Hepatocyte (in vitro differentiated cells): Measurements from ENCODE around the gene SEC24D. TPM values are rescaled to one million over a fixed set of nuclear protein-coding genes. Genes with fewer than 3 reads are reported as not detected.

Experiments
- DNase-seq: peaks from one replicate; pipeline ENCODE4 v3.0.0-alpha.2; 2016; ENCODE audit warnings: low spot score
- H2AFZ ChIP-seq: fragments of 200-600 bp; sonication (generic); 2 replicates; pipeline ENCODE4 v1.6.0; 2016; ENCODE audit warnings: antibody characterized with exemption, mild to moderate bottlenecking
- H3K27ac ChIP-seq: fragments of 200-600 bp; sonication (generic); 2 replicates; pipeline ENCODE4 v1.5.1; 2016; ENCODE audit warnings: mild to moderate bottlenecking
- H3K27me3 ChIP-seq: fragments of 200-600 bp; sonication (generic); 2 replicates; pipeline ENCODE4 v1.6.1; 2016
- H3K36me3 ChIP-seq: fragments of 200-600 bp; sonication (generic); replicated peaks from 2 replicates; pipeline ENCODE4 v1.5.1; 2016; ENCODE audit warnings: low read depth; ENCODE audit not compliant: insufficient read depth
- H3K4me1 ChIP-seq: fragments of 200-600 bp; sonication (generic); 2 replicates; pipeline ENCODE4 v1.5.1; 2016; ENCODE audit warnings: mild to moderate bottlenecking, moderate library complexity; ENCODE audit not compliant: insufficient read depth
- H3K4me2 ChIP-seq: fragments of 200-600 bp; sonication (generic); 2 replicates; pipeline ENCODE4 v1.6.0; 2016
- H3K4me3 ChIP-seq: fragments of 200-600 bp; sonication (generic); 2 replicates; pipeline ENCODE4 v1.5.1; 2016; ENCODE audit warnings: mild to moderate bottlenecking
- H3K79me2 ChIP-seq: fragments of 200-600 bp; sonication (generic); 2 replicates; pipeline ENCODE4 v1.6.0; 2017; ENCODE audit warnings: mild to moderate bottlenecking
- H3K9me2 ChIP-seq: fragments of 200-600 bp; sonication (generic); replicated peaks from 2 replicates; pipeline ENCODE4 v1.6.0; 2017; ENCODE audit warnings: mild to moderate bottlenecking; ENCODE audit not compliant: insufficient read depth
- H3K9me3 ChIP-seq: fragments of 200-600 bp; sonication (generic); 2 replicates; pipeline ENCODE4 v1.5.1; 2016; ENCODE audit warnings: low read depth, mild to moderate bottlenecking
- H4K20me1 ChIP-seq: fragments of 200-600 bp; sonication (generic); 2 replicates; pipeline ENCODE4 v1.6.0; 2016; ENCODE audit warnings: mild to moderate bottlenecking; ENCODE audit not compliant: insufficient read depth, poor library complexity, severe bottlenecking
- EZH2 ChIP-seq: fragments of 200-600 bp; sonication (generic); IDR thresholded peaks from 2 replicates; pipeline ENCODE4 v1.6.1; 2016; ENCODE audit warnings: antibody characterized with exemption, mild to moderate bottlenecking, borderline replicate concordance
- EZH2phosphoT487 ChIP-seq: fragments of 200-600 bp; sonication (generic); IDR thresholded peaks from one replicate; pipeline ENCODE4 v1.6.1; 2018; ENCODE audit warnings: antibody characterized with exemption, mild to moderate bottlenecking, low read depth, moderate library complexity; ENCODE audit not compliant: unreplicated experiment, severe bottlenecking
- WGBS: methylation state at CpG from one replicate; pipeline ENCODE4 v1.1.6; 2016; ENCODE audit warnings: low lambda C conversion rate; ENCODE audit errors: missing lambda C conversion rate; 5-methylcytosine and 5-hydroxymethylcytosine counted together
- polyA plus RNA-seq: library from polyadenylated mRNA; unstranded; fragments of >200 nt; fragmentation: Nextera tagmentation; extraction: Ambion mirVana; gene quantifications from 2 replicates; pipeline ENCODE4 v1.2.1, GENCODE V29; 2016
- total RNA-seq: library from RNA; depleted of rRNA; stranded (reverse); fragments of >200 nt; gene quantifications from 2 replicates; pipeline ENCODE4 v1.2.3, GENCODE V29; 2014
- TF ChIP-seq, protein P1 (sequence below): fragments of 200-600 bp; sonication (generic); IDR thresholded peaks from 2 replicates; pipeline ENCODE4 v1.5.1; 2016; ENCODE audit warnings: antibody characterized with exemption, mild to moderate bottlenecking; ENCODE audit not compliant: poor library complexity

Gene SEC24D
- total and polyA plus RNA-seq, 2 experiments from 2014 or later: 81.9 to 97.4 TPM

DNA sequence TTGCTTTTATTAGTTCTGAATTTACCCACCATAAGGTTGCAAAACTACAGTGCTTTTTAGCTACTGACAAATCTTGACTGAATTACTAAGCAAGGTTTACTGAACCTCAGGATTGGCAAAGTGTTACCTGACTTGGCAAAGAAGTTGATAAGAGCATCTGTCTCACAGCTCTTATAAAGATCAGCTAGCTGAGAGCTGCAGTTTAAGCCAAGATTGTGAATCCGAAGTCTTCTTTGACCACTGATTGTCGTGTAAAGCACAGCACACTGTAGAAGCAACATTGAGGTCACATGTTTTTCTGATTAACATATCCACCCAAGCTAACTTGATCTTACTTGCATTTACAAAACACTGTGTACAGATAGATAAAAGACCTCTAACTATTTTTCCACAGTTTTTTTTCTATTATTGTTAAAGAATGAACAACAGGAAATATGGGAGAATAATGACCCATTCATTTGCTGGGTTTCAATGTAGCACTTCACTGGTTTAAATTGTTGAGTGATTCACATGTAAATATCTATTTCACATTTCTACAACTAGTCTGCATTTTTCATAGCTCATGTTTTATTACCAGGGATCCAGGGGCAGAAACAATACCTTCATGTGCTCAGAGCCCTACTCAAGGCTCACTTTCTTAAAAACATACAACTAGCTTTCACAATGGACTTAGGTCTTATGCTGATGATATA lies 96.8 kb downstream of the SEC24D start:
- TF ChIP-seq, protein P1, sequence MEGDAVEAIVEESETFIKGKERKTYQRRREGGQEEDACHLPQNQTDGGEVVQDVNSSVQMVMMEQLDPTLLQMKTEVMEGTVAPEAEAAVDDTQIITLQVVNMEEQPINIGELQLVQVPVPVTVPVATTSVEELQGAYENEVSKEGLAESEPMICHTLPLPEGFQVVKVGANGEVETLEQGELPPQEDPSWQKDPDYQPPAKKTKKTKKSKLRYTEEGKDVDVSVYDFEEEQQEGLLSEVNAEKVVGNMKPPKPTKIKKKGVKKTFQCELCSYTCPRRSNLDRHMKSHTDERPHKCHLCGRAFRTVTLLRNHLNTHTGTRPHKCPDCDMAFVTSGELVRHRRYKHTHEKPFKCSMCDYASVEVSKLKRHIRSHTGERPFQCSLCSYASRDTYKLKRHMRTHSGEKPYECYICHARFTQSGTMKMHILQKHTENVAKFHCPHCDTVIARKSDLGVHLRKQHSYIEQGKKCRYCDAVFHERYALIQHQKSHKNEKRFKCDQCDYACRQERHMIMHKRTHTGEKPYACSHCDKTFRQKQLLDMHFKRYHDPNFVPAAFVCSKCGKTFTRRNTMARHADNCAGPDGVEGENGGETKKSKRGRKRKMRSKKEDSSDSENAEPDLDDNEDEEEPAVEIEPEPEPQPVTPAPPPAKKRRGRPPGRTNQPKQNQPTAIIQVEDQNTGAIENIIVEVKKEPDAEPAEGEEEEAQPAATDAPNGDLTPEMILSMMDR: no peak
- TF ChIP-seq EZH2phosphoT487 (no peak), EZH2 (no peak)
- no peak for DNase-seq
- Histone ChIP-seq H3K9me2 (no peaks in the 10 kb centered on the region), H3K79me2 (no peaks in the 10 kb centered on the region), H3K27ac (no peak overlapping the region), H2AFZ (no peak overlapping the region), H3K4me3 (no peak overlapping the region), H3K27me3 (no peaks in the 10 kb centered on the region), H3K4me2 (no peak overlapping the region), H3K36me3 (no peaks in the 10 kb centered on the region), H3K9me3 (no peaks in the 10 kb centered on the region), H4K20me1 (no peaks in the 10 kb centered on the region), H3K4me1 (no peaks in the 10 kb centered on the region)
- 54% methylated on average over 2 of the region's 2 CpGs for WGBS

GRCh38 chr4:118738090-118738489 lies 97.8 kb downstream of the SEC24D start:
- Histone ChIP-seq H2AFZ (no peak overlapping the region), H3K4me1 (no peaks in the 10 kb centered on the region)
- 58% methylated on average over 3 of the region's 3 CpGs for WGBS

DNA sequence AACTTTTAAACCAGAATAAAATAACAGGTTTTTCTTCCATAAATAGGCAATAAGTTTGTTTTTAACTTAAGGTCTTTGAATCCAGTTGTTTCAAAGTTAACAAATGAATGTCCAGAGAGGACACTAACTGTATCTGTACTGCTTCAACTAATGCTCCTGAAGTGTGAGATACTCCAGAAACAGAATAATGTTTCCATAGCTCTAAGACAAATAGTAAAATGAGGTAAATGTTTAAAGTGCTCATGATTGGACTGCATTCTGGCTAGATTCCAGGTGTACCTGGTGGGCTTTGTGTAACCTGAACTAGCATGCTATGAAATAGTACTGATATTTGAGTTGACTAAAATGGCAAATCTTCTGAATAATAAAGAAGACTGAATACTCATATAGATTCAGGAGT lies 99.0 kb downstream of the SEC24D start:
- DNase-seq: no peak
- no peak overlapping the region for H3K27ac ChIP-seq
- H3K36me3 ChIP-seq: no peaks in the 10 kb centered on the region
- no peak overlapping the region for H3K4me3 ChIP-seq
- no peak for TF ChIP-seq EZH2phosphoT487
- TF ChIP-seq EZH2: no peak
- TF ChIP-seq, protein P1: no peak
- H3K79me2 ChIP-seq: no peaks in the 10 kb centered on the region
- H3K4me1 ChIP-seq: no peaks in the 10 kb centered on the region
- H2AFZ ChIP-seq: no peak overlapping the region
- H3K9me2 ChIP-seq: no peaks in the 10 kb centered on the region
- no peaks in the 10 kb centered on the region for H3K27me3 ChIP-seq
- no peak overlapping the region for H3K4me2 ChIP-seq
- H3K9me3 ChIP-seq: no peaks in the 10 kb centered on the region
- no peaks in the 10 kb centered on the region for H4K20me1 ChIP-seq

More at GRCh38 chr4:118738090-118738489, 97.8 kb downstream of the SEC24D start:
- Histone ChIP-seq H3K27me3 (no peaks in the 10 kb centered on the region), H3K27ac (no peak overlapping the region), H3K9me2 (no peaks in the 10 kb centered on the region), H4K20me1 (no peaks in the 10 kb centered on the region), H3K4me3 (no peak overlapping the region), H3K36me3 (no peaks in the 10 kb centered on the region), H3K79me2 (no peaks in the 10 kb centered on the region), H3K4me2 (no peak overlapping the region), H3K9me3 (no peaks in the 10 kb centered on the region)
- TF ChIP-seq, protein P1: no peak
- no peak for TF ChIP-seq EZH2
- TF ChIP-seq EZH2phosphoT487: no peak
- no peak for DNase-seq
